Gastrocnemius medialis (tissue), 4 donors: ENCODE measurements around the gene SLAMF7. TPM values are rescaled to one million over a fixed set of nuclear protein-coding genes. Genes with fewer than 3 reads are reported as not detected.

Source experiments
- ATAC-seq, 2 donors: fragments of 150-250 bp; one replicate each; pipeline ENCODE4 v1.9.1; 2016
- DNase-seq, 2 donors: peaks; one replicate each; pipeline ENCODE4 v3.0.0-alpha.2; 2019
- H3K27ac ChIP-seq, 4 donors: fragments of 200-600 bp; sonication (generic); 1 replicate in 1 of 4; 2 replicates in 3 of 4; pipeline ENCODE4 v1.5.1; 2016 to 2018; ENCODE audit warnings: mild to moderate bottlenecking in 2 of 4, moderate library complexity in 1 of 4
- H3K27me3 ChIP-seq, 3 donors: fragments of 200-600 bp; sonication (generic) in 2 of 3; 1 replicate in 1 of 3; 2 replicates in 2 of 3; pipeline versions ENCODE4 v1.5.1 to v1.6.0; 2016 to 2019; ENCODE audit warnings: mild to moderate bottlenecking in 1 of 3, moderate library complexity in 1 of 3
- H3K36me3 ChIP-seq, 2 donors: fragments of 200-600 bp; sonication (generic) in 1 of 2; one replicate each; pipeline ENCODE4 v1.5.1; 2017 to 2018
- H3K4me1 ChIP-seq, 2 donors: fragments of 200-600 bp; sonication (generic) in 1 of 2; one replicate each; pipeline ENCODE4 v1.5.1; 2016 to 2017; ENCODE audit warnings: mild to moderate bottlenecking in 2 of 2
- H3K4me3 ChIP-seq, 4 donors: fragments of 200-600 bp; sonication (generic) in 3 of 4; 1 replicate in 1 of 4; 2 replicates in 3 of 4; pipeline ENCODE4 v1.5.1; 2016 to 2019; ENCODE audit warnings: mild to moderate bottlenecking in 2 of 4
- H3K9me3 ChIP-seq, 3 donors: fragments of 200-600 bp; sonication (generic) in 2 of 3; 1 replicate in 1 of 3; 2 replicates in 2 of 3; pipeline ENCODE4 v1.5.1; 2016 to 2019
- POLR2A ChIP-seq, 2 donors: fragments of 450-650 bp; IDR thresholded peaks; one replicate each; pipeline ENCODE4 v1.6.1; 2017; ENCODE audit warnings: antibody characterized with exemption in 2 of 2, mild to moderate bottlenecking in 2 of 2, moderate library complexity in 2 of 2
- in situ Hi-C, 4 donors: fragments of 200-750 bp; cut with MboI; loops; one replicate each; pipeline versions ENCODE4 v1.15.0 to v1.8.0; 2017; ENCODE audit warnings: low sequenced_read_pairs in 4 of 4
- intact Hi-C: fragments of 100-400 bp; cut with DNase I; formaldehyde crosslinking; loops from one replicate; pipeline ENCODE4 v1.15.1; 2023; ENCODE audit warnings: low total_unique reads
- total RNA-seq, 4 donors: library from RNA; depleted of rRNA; stranded (reverse); fragments of >200 nt; gene quantifications; one replicate each; pipeline versions ENCODE4 v1.1.0 to v1.2.3, GENCODE V29; 2016
- TF ChIP-seq, protein P1 (sequence below), 5 experiments: fragments of 450-650 bp in 3 of 5; fragments of 200-600 bp in 2 of 5; sonication (generic) in 2 of 5; IDR thresholded peaks in 4 of 5; conservative IDR thresholded peaks in 1 of 5; 1 replicate in 4 of 5; 2 replicates in 1 of 5; pipeline ENCODE4 v1.5.1; 2016 to 2019; ENCODE audit warnings: antibody characterized with exemption in 5 of 5, mild to moderate bottlenecking in 3 of 5, moderate library complexity in 3 of 5

The SLAMF7 gene
- total RNA-seq, 4 donors from 2014 or later = 0.81 TPM; not detected in 3

GRCh38 chr1:160706526-160707235, 32.4 kb upstream of the SLAMF7 start:
- no peaks in the 10 kb centered on the region for H3K4me1 ChIP-seq
- ATAC-seq (no peak), DNase-seq (no peak)
- intact Hi-C loops (no loop called here), in situ Hi-C loops (no loop called here)
- H3K36me3 ChIP-seq = no peaks in the 10 kb centered on the region
- no peak overlapping the region for H3K27ac ChIP-seq
- H3K27me3 ChIP-seq = no peaks in the 10 kb centered on the region
- no peaks in the 10 kb centered on the region for H3K9me3 ChIP-seq
- TF ChIP-seq, protein P1, sequence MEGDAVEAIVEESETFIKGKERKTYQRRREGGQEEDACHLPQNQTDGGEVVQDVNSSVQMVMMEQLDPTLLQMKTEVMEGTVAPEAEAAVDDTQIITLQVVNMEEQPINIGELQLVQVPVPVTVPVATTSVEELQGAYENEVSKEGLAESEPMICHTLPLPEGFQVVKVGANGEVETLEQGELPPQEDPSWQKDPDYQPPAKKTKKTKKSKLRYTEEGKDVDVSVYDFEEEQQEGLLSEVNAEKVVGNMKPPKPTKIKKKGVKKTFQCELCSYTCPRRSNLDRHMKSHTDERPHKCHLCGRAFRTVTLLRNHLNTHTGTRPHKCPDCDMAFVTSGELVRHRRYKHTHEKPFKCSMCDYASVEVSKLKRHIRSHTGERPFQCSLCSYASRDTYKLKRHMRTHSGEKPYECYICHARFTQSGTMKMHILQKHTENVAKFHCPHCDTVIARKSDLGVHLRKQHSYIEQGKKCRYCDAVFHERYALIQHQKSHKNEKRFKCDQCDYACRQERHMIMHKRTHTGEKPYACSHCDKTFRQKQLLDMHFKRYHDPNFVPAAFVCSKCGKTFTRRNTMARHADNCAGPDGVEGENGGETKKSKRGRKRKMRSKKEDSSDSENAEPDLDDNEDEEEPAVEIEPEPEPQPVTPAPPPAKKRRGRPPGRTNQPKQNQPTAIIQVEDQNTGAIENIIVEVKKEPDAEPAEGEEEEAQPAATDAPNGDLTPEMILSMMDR (IDR thresholded peaks at IDR 0.05 in 4 of 5, conservative IDR thresholded peaks at IDR 0.05 in 1 of 5) = no peak
- no peak for TF ChIP-seq POLR2A (IDR thresholded peaks at IDR 0.05)
- H3K4me3 ChIP-seq = no peak overlapping the region

GRCh38 chr1:160707236-160708064, 31.6 kb upstream of the SLAMF7 start:
- TF ChIP-seq POLR2A (IDR thresholded peaks at IDR 0.05) = no peak
- TF ChIP-seq, protein P1 (IDR thresholded peaks at IDR 0.05 in 4 of 5, conservative IDR thresholded peaks at IDR 0.05 in 1 of 5) = no peak
- DNase-seq = no peak
- Histone ChIP-seq H3K27ac (no peak overlapping the region), H3K4me1 (no peaks in the 10 kb centered on the region), H3K27me3 (no peaks in the 10 kb centered on the region), H3K36me3 (no peaks in the 10 kb centered on the region), H3K9me3 (no peaks in the 10 kb centered on the region), H3K4me3 (no peak overlapping the region)
- in situ Hi-C loops (no loop called here), intact Hi-C loops (no loop called here)
- ATAC-seq = no peak

DNA sequence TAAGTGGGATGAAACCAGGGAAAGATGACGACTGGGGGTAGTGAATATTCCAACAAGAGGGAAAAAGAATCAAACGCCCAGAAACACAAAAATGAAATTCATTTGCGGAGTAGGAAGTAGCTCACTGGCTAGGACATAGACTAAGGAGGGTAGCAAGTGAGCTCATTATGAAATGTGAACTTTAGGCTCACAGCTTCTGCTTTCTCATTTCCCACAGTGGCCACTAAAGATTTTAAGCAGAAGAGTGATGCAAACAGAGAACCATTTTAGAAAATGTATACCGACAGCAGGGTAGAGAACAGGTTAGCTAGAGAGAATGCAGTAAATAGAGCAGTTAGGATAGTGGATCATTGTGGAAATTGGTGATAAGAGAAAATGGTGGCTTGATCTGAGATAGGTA, 30.9 kb upstream of the SLAMF7 start:
- H3K27ac ChIP-seq = no peak overlapping the region
- H3K27me3 ChIP-seq = no peaks in the 10 kb centered on the region
- in situ Hi-C loops (no loop called here), intact Hi-C loops (no loop called here)
- no peak for ATAC-seq
- TF ChIP-seq, protein P1 (IDR thresholded peaks at IDR 0.05 in 4 of 5, conservative IDR thresholded peaks at IDR 0.05 in 1 of 5) = no peak
- TF ChIP-seq POLR2A (IDR thresholded peaks at IDR 0.05) = no peak
- no peaks in the 10 kb centered on the region for H3K4me1 ChIP-seq
- no peaks in the 10 kb centered on the region for H3K9me3 ChIP-seq
- H3K36me3 ChIP-seq = no peaks in the 10 kb centered on the region
- H3K4me3 ChIP-seq = no peak overlapping the region
- DNase-seq = no peak

DNA sequence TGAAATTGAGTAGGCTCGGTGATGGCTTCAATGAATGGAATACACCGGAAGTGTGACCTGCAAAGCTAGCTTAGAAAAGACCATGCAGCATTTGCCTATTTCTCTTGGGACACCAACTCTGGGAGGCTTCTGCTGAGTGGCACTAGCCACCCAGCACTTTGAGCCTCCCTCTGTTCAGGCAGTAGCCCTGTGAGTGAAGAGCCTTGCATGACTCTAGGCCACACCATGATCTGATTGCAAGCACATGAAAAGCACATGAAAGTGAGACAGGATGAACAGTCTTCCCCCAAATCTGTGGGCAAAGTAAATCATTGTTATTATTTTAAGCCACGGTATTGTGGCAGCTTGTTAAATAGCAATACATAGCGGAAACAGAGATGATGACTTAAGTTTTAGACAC, 30.2 kb upstream of the SLAMF7 start:
- no peak for ATAC-seq
- no peak for TF ChIP-seq POLR2A (IDR thresholded peaks at IDR 0.05)
- TF ChIP-seq, protein P1 (IDR thresholded peaks at IDR 0.05 in 4 of 5, conservative IDR thresholded peaks at IDR 0.05 in 1 of 5) = no peak
- no peak for DNase-seq
- intact Hi-C loops (no loop called here), in situ Hi-C loops (no loop called here)
- Histone ChIP-seq H3K36me3 (no peaks in the 10 kb centered on the region), H3K27me3 (no peaks in the 10 kb centered on the region), H3K27ac (no peak overlapping the region), H3K4me1 (no peaks in the 10 kb centered on the region), H3K9me3 (no peaks in the 10 kb centered on the region), H3K4me3 (no peak overlapping the region)
